ENCODE results near the gene TRPV4.

TRPV4 gene

GRCh38 chr12:109878247-109878625, 45.0 kb upstream of the TRPV4 start:
- no peak for DNase-seq (ENCODE audit: low read depth)
- TF ChIP-seq, protein P1, sequence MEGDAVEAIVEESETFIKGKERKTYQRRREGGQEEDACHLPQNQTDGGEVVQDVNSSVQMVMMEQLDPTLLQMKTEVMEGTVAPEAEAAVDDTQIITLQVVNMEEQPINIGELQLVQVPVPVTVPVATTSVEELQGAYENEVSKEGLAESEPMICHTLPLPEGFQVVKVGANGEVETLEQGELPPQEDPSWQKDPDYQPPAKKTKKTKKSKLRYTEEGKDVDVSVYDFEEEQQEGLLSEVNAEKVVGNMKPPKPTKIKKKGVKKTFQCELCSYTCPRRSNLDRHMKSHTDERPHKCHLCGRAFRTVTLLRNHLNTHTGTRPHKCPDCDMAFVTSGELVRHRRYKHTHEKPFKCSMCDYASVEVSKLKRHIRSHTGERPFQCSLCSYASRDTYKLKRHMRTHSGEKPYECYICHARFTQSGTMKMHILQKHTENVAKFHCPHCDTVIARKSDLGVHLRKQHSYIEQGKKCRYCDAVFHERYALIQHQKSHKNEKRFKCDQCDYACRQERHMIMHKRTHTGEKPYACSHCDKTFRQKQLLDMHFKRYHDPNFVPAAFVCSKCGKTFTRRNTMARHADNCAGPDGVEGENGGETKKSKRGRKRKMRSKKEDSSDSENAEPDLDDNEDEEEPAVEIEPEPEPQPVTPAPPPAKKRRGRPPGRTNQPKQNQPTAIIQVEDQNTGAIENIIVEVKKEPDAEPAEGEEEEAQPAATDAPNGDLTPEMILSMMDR (conservative IDR thresholded peaks at IDR 0.05; ENCODE audit: low read depth, low read length), result no peak
- H3K4me3 ChIP-seq (ENCODE audit: low read depth, low read length), result no peak overlapping the region

- no peak overlapping the region for H3K4me3 ChIP-seq (ENCODE audit: low read depth, low read length)
- no peak for DNase-seq (ENCODE audit: low read depth)
- TF ChIP-seq, protein P1 (conservative IDR thresholded peaks at IDR 0.05; ENCODE audit: low read depth, low read length), result no peak
Measured at GRCh38 chr12:109877504-109878246, 44.5 kb upstream of the TRPV4 start.

DNA sequence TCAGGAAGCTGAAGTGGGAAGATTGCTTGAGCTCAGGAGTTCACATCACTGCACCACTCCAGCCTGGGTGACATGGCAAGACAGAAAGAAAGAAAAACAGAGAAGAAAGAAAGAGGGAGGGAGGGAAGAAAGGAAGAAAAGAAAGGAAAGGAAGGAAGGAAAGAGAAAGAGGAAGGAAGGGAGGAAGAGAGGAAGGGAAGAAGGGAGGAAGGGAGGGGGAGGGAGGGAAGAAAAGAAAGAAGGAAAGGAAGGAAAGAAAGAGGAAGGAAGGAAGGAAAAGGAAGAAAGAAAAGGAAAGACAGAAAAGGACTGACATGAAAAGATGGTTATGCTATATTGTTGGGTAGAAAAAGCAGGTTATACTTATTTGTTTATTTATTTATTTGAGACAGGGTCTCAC, 43.2 kb upstream of the TRPV4 start:
- TF ChIP-seq, protein P1 (conservative IDR thresholded peaks at IDR 0.05; ENCODE audit: low read depth, low read length), result no peak
- no peak overlapping the region for H3K4me3 ChIP-seq (ENCODE audit: low read depth, low read length)
- no peak for DNase-seq (ENCODE audit: low read depth)

GRCh38 chr12:109875572-109876131, 42.5 kb upstream of the TRPV4 start:
- TF ChIP-seq, protein P1 (conservative IDR thresholded peaks at IDR 0.05; ENCODE audit: low read depth, low read length), result no peak
- H3K4me3 ChIP-seq (ENCODE audit: low read depth, low read length), result no peak overlapping the region
- no peak for DNase-seq (ENCODE audit: low read depth)

- H3K4me3 ChIP-seq (ENCODE audit: low read depth, low read length), result no peak overlapping the region
- TF ChIP-seq, protein P1 (conservative IDR thresholded peaks at IDR 0.05; ENCODE audit: low read depth, low read length), result no peak
- DNase-seq (ENCODE audit: low read depth), result peak; percentile 28
Measured at GRCh38 chr12:109873653-109874052, 40.5 kb upstream of the TRPV4 start.

GRCh38 chr12:109871668-109872314, 38.6 kb upstream of the TRPV4 start:
- TF ChIP-seq, protein P1 (conservative IDR thresholded peaks at IDR 0.05; ENCODE audit: low read depth, low read length), result no peak
- H3K4me3 ChIP-seq (ENCODE audit: low read depth, low read length), result no peak overlapping the region
- peak; percentile 22 for DNase-seq (ENCODE audit: low read depth)

Data from choroid plexus epithelial cell (primary cell).